Stimulated activated CD4-positive, alpha-beta T cell treated with anti-CD3 and anti-CD28 coated beads, Interleukin-4, amount 100 ng/mL, for 4 hours (primary cell): ENCODE results near the gene PTGER3.
"Not testable (repeated sequence)": the region's sequence is repeated elsewhere in the genome, so short reads cannot be mapped to it uniquely, and the experiment has no call there.

Experiments used
- DNase-seq, 2 experiments: peaks; one replicate each; pipeline ENCODE4 v3.0.0-alpha.2; 2020

PTGER3 gene

GRCh38 chr1:70945676-70946075 lies 101.9 kb downstream of the PTGER3 start:
- DNase-seq = no peak

- DNase-seq = no peak
Observed at GRCh38 chr1:70945251-70945650, 102.4 kb downstream of the PTGER3 start.

- no peak for DNase-seq
Observed at GRCh38 chr1:70941563-70941962, 106.1 kb downstream of the PTGER3 start.

GRCh38 chr1:70940398-70940797 lies 107.2 kb downstream of the PTGER3 start:
- not testable (repeated sequence) for DNase-seq

GRCh38 chr1:70934194-70934961 lies 113.2 kb downstream of the PTGER3 start:
- no peak for DNase-seq

- DNase-seq = no peak
Observed at GRCh38 chr1:70930062-70930461, 117.6 kb downstream of the PTGER3 start.

- DNase-seq = no peak
Observed at GRCh38 chr1:70922196-70922595, 125.4 kb downstream of the PTGER3 start.
